ENCODE measurements around the gene NAV3.

GRCh38 chr12:77830583-77831351 is at the start of gene NAV3:
- TF ChIP-seq CTCF (IDR thresholded peaks at IDR 0.05; ENCODE audit: low read depth, low read length) (no peak), EZH2phosphoT487 (IDR thresholded peaks at IDR 0.05; ENCODE audit: low read depth) (no peak)

All from OCI-LY3 (cell line).